Cardiac fibroblast (primary cell): ENCODE measurements around the gene POLR1H.

Experiments
- DNase-seq, 2 donors: peaks; one replicate each; pipeline versions ENCODE4 v3.0.0 to v3.0.0-alpha.2; 2010; ENCODE audit warnings: low read depth in 2 of 2
- H3K4me3 ChIP-seq, 2 donors: replicated peaks in 1 of 2; 1 replicate in 1 of 2; 2 replicates in 1 of 2; pipeline ENCODE4 v1.5.1; 2011; ENCODE audit warnings: low read depth in 2 of 2, low read length in 2 of 2, mild to moderate bottlenecking in 2 of 2, moderate library complexity in 1 of 2
- TF ChIP-seq, protein P1 (sequence below): IDR thresholded peaks from one replicate; pipeline ENCODE4 v1.5.1; 2011; ENCODE audit warnings: low read depth, mild to moderate bottlenecking, low read length, inconsistent platforms

The POLR1H gene

DNA sequence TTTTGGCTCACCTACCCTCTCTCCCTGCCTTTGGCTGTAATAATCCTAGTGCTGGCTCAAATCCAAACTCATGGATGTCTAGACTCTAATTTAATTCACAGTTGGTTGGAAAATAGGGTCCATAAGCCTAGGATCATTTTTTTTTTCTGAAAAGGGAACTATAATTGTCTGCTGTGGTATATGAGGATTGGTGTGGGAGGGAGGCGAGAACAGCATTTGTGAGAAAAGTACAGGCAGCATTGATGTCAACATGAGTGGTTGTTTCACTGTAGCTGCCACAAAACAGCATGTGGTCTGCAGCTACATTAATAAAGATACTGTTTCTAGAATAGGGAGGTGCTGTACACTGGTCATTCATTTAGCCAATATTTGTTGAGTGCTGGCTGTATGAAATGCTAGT, 18.6 kb upstream of the POLR1H start:
- no peak overlapping the region for H3K4me3 ChIP-seq
- TF ChIP-seq, protein P1, sequence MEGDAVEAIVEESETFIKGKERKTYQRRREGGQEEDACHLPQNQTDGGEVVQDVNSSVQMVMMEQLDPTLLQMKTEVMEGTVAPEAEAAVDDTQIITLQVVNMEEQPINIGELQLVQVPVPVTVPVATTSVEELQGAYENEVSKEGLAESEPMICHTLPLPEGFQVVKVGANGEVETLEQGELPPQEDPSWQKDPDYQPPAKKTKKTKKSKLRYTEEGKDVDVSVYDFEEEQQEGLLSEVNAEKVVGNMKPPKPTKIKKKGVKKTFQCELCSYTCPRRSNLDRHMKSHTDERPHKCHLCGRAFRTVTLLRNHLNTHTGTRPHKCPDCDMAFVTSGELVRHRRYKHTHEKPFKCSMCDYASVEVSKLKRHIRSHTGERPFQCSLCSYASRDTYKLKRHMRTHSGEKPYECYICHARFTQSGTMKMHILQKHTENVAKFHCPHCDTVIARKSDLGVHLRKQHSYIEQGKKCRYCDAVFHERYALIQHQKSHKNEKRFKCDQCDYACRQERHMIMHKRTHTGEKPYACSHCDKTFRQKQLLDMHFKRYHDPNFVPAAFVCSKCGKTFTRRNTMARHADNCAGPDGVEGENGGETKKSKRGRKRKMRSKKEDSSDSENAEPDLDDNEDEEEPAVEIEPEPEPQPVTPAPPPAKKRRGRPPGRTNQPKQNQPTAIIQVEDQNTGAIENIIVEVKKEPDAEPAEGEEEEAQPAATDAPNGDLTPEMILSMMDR, result no peak
- DNase-seq, result no peak

DNA sequence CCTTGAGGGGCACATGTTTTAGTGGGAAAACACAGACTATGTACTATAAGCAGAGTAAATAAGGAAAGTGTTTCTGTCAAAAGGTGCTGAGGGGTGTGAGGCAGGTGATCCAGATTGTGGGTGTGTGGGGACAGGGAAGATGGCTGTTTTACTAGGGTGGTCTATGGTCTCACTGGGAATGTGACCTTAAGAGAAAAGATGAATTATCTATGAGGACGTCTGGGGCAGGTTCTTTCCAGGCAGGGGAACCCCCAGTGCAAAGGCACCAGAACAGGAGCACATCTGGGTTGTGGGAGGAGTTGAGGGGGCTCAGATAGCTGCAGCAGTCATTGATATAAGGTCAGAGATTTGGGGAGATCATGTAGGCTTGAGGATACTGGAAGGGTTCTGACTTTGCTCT, 18.2 kb upstream of the POLR1H start:
- no peak for DNase-seq
- TF ChIP-seq, protein P1, result no peak
- H3K4me3 ChIP-seq, result no peak overlapping the region

DNA sequence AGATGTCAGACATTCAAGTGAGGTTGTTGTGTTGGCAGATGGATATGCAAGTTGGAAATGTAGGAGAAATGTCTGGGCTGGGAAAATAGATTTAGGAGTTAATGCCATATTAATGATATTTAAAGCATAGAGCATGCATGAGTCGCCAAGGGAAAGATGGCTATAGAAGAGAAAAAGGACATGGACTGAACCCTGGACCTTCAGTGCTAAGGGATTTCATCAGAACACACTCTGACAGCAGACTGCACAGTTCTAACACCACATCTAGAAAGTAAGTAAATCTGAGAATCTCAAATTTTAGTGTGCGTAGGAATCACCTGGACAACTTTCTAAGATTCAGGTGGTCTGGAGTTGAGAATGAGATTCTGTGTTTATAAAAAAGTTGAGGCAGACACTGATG, 17.3 kb upstream of the POLR1H start:
- DNase-seq, result no peak
- no peak overlapping the region for H3K4me3 ChIP-seq
- TF ChIP-seq, protein P1, result no peak

DNA sequence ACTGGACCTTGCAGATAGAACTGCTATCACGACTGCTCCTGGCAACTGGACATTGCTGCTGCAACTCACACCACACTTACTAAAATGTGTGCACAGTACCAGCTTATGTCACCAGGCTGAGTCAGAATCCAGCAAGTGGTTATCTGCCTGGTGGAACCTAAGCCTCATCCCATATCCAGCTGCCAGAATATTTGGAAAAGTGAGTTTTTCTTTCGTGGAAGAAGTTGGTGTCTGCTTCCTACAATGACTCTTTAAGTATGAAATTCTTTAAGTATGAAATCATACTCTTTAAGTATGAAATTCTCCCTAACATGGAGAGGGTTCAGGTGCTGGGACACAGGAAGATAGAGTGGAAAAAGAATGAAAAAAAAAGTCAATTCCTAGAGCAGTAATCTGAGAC, 16.4 kb upstream of the POLR1H start:
- H3K4me3 ChIP-seq, result no peak overlapping the region
- peak; percentile 46 to 62 for DNase-seq
- TF ChIP-seq, protein P1, result no peak

DNA sequence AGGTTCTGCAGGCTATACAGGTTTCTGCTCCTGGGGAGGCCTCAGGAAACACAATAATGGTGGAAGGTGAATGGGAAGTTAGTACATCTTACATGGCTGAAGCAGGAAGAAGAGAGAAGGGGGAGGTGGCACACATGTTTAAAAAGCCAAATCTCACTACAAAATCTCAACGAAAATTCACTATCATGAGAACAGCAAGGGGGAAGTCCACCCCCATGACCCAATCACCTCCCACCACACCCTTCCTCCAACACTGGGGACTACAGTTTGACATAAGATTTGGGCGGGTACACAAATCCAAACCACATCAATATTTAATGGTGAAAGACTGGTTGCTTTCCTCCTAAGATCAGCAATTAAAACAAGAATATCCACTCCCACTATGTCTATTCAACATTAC, 13.8 kb upstream of the POLR1H start:
- TF ChIP-seq, protein P1, result no peak
- DNase-seq, result no peak
- no peak overlapping the region for H3K4me3 ChIP-seq

DNA sequence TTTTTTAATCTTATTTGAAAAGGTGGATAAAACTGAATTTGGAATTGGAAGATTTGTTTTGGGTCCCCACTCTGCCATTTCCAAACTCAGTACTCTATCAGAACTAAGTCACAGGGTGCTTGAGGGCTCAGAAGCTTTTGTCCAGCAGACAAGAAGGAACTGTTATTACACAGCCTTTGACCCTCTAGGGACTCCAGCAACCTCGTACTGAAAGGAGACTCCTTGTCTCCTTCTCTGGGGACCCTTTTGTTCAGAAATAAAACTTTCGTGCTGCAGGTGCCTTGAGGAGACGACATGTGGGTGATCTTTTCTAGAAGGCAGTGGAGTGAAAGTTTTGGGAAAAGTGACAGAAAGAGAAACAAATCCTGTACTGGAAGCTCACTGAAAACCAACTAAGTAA, 7.4 kb upstream of the POLR1H start:
- no peak for DNase-seq
- TF ChIP-seq, protein P1, result no peak
- no peak overlapping the region for H3K4me3 ChIP-seq

DNA sequence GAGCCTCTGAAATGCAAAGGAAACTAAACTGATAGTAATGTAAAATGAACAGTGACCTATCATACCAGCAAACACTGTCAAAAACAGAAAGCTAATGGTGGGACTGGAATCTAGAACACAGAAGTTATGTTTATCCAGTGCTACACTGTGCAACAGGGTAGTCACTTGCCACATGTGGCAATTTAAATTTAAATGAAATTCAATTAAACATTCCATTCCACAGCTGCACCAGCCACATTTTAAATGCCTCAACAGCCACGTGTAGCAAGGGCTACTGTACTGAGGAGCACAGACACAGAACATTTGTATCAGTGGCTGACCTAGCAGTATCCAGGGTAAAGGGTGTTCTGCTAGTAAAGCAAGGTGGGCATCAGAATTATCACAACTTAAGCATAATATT, 5.6 kb upstream of the POLR1H start:
- TF ChIP-seq, protein P1, result no peak
- no peak for DNase-seq
- H3K4me3 ChIP-seq, result no peak overlapping the region
